ENCODE measurements around the gene BABAM2. TPM values are rescaled to one million over a fixed set of nuclear protein-coding genes. Genes with fewer than 3 reads are reported as not detected.
A peak's percentile ranks its signal among the peaks of the same experiment; 100 is the strongest.

Gene BABAM2
- total and polyA plus RNA-seq, 2 experiments from 2014 or later: 17.8 to 21.5 TPM

- DNase-seq (ENCODE audit: low spot score) (no peak), ATAC-seq (peak; percentile 40)
- no peak overlapping the region for H2AFZ ChIP-seq
- no peaks in the 10 kb centered on the region for H3K79me2 ChIP-seq (replicated peaks; ENCODE audit: insufficient read depth)
- TF ChIP-seq ETS1 (IDR thresholded peaks at IDR 0.05) (no peak), CTCF (conservative IDR thresholded peaks at IDR 0.05; ENCODE audit: low read depth in 2 of 2) (no peak), EZH2phosphoT487 (IDR thresholded peaks at IDR 0.05; ENCODE audit: unreplicated experiment) (no peak), JUNB (IDR thresholded peaks at IDR 0.05; ENCODE audit: unreplicated experiment) (no peak), ZNF462 (CRISPR knock-in tag; IDR thresholded peaks at IDR 0.05) (no peak), CREB1 (CRISPR knock-in tag; IDR thresholded peaks at IDR 0.05; ENCODE audit: low read depth) (no peak), EZH2 (IDR thresholded peaks at IDR 0.05; ENCODE audit: low read depth, unreplicated experiment) (no peak), REST (IDR thresholded peaks at IDR 0.05; ENCODE audit: unreplicated experiment) (no peak), POLR2AphosphoS5 (IDR thresholded peaks at IDR 0.05; ENCODE audit: low read depth) (no peak), ZNF331 (CRISPR knock-in tag; IDR thresholded peaks at IDR 0.05; ENCODE audit: low read depth) (no peak), NANOG (IDR thresholded peaks at IDR 0.05; ENCODE audit: borderline replicate concordance) (no peak), STAT1 (IDR thresholded peaks at IDR 0.05; ENCODE audit: unreplicated experiment) (no peak)
- H3K4me3 ChIP-seq: no peak overlapping the region
- no peaks in the 10 kb centered on the region for H3K36me3 ChIP-seq (ENCODE audit: insufficient read depth)
- no peaks in the 10 kb centered on the region for H3K27me3 ChIP-seq (ENCODE audit: insufficient read depth)
- no peaks in the 10 kb centered on the region for H3K4me1 ChIP-seq (ENCODE audit: insufficient read depth)
- Mint-ChIP-seq H3K9me3 (no peaks in the 10 kb centered on the region), H3K27me3 (ENCODE audit: insufficient read depth, low read depth, poor library complexity) (peaks cover 2% of the 10 kb centered on the region), H3K27ac (no peak overlapping the region), H3K4me3 (no peak overlapping the region), H3K36me3 (ENCODE audit: low read depth) (no peaks in the 10 kb centered on the region), H3K4me1 (no peaks in the 10 kb centered on the region; the same call in 2 of the 3 replicates)
- H4K20me1 ChIP-seq (replicated peaks; ENCODE audit: insufficient read depth): no peaks in the 10 kb centered on the region
- H3K4me2 ChIP-seq: no peak overlapping the region
- no peak overlapping the region for H3K27ac ChIP-seq (ENCODE audit: low read depth)
- no peaks in the 10 kb centered on the region for H3K9me2 ChIP-seq (ENCODE audit: insufficient read depth)
- H3F3A ChIP-seq (replicated peaks; ENCODE audit: low read depth): no peaks in the 10 kb centered on the region
These were observed 465.8 kb downstream of the BABAM2 start for GRCh38 chr2:28356095-28356911.
